Testis (tissue), 2 donors: ENCODE data around the gene SPRR1A.

Experiments used
- CTCF ChIP-seq, 3 experiments: fragments of 450-650 bp in 2 of 3; fragments of 200-600 bp in 1 of 3; sonication (generic) in 1 of 3; IDR thresholded peaks; one replicate each; pipeline ENCODE4 v1.5.1; 2016 to 2019; ENCODE audit warnings: antibody characterized with exemption in 3 of 3, mild to moderate bottlenecking in 2 of 3, moderate library complexity in 1 of 3
- POLR2A ChIP-seq: fragments of 450-650 bp; IDR thresholded peaks from one replicate; pipeline ENCODE4 v1.6.1; 2017; ENCODE audit warnings: antibody characterized with exemption, mild to moderate bottlenecking, moderate library complexity

- no peak for TF ChIP-seq CTCF (IDR thresholded peaks at IDR 0.05)
- no peak for TF ChIP-seq POLR2A
Measured at GRCh38 chr1:152967201-152967600, 16.7 kb upstream of the SPRR1A start.
